Naive B cell (primary cell): ENCODE measurements around the gene MUCL3. TPM values are rescaled to one million over a fixed set of nuclear protein-coding genes. Genes with fewer than 3 reads are reported as not detected.

Experiments
- ATAC-seq, 2 donors: fragments of 150-1000 bp; cut with Tn5 transposase; 2 replicates each; pipeline ENCODE4 v1.10.0; 2021; ENCODE audit warnings: low read depth in 2 of 2, mild to moderate bottlenecking in 2 of 2, moderate library complexity in 2 of 2
- DNase-seq: peaks from one replicate; pipeline ENCODE4 v3.0.0; 2022
- H3K27ac Mint-ChIP-seq, 6 donors: one replicate each; pipeline ENCODE4 v1.8.0; 2020 to 2022; ENCODE audit warnings: mild to moderate bottlenecking in 6 of 6, mixed read lengths in 6 of 6, moderate library complexity in 5 of 6, inconsistent platforms in 2 of 6
- H3K27me3 Mint-ChIP-seq, 3 donors: one replicate each; pipeline ENCODE4 v1.8.0; 2021 to 2022; ENCODE audit warnings: mixed read lengths in 3 of 3, mild to moderate bottlenecking in 1 of 3
- H3K36me3 Mint-ChIP-seq, 2 donors: one replicate each; pipeline ENCODE4 v1.8.0; 2020 to 2022; ENCODE audit warnings: mixed read lengths in 2 of 2, inconsistent platforms in 1 of 2, mild to moderate bottlenecking in 1 of 2
- H3K4me1 Mint-ChIP-seq, 3 donors: one replicate each; pipeline ENCODE4 v1.8.0; 2020 to 2022; ENCODE audit warnings: mixed read lengths in 3 of 3, inconsistent platforms in 1 of 3, mild to moderate bottlenecking in 1 of 3, moderate library complexity in 1 of 3
- H3K4me3 Mint-ChIP-seq, 8 donors: one replicate each; pipeline ENCODE4 v1.8.0; 2020 to 2022; ENCODE audit warnings: mild to moderate bottlenecking in 8 of 8, mixed read lengths in 8 of 8, moderate library complexity in 8 of 8, inconsistent platforms in 2 of 8
- H3K9me3 Mint-ChIP-seq, 7 donors: one replicate each; pipeline ENCODE4 v1.8.0; 2020 to 2022; ENCODE audit warnings: mixed read lengths in 7 of 7, mild to moderate bottlenecking in 5 of 7, inconsistent platforms in 2 of 7, moderate library complexity in 1 of 7
- polyA plus RNA-seq, 6 donors: library from polyadenylated mRNA; unstranded; fragments of 300-500 nt; fragmentation: Illumina TruSeq; gene quantifications; one replicate each; pipeline ENCODE4 v1.2.3, GENCODE V29; 2021; ENCODE audit warnings: low read depth in 6 of 6

Gene MUCL3
- polyA plus RNA-seq = not detected

GRCh38 chr6:30940361-30940986 is at the start of gene MUCL3:
MUCL3 (plus strand) TSS chr6:30940973; CDS start chr6:30941000, 27 bp downstream.
- Mint-ChIP-seq H3K4me1 (peaks cover 5 to 9% (median 6%) of the 10 kb centered on the region in 3 donors), H3K9me3 (no peaks in the 10 kb centered on the region), H3K36me3 (no peaks in the 10 kb centered on the region), H3K4me3 (peak within 1 kb of the TSS in 1 of 8 donors; percentile 38), H3K27me3 (peaks cover 37 to 93% (median 78%) of the 10 kb centered on the region in 3 donors), H3K27ac (peak within 1 kb of the TSS in 2 of 6 donors; percentile 61 to 76)
- DNase-seq = no peak
- no peak for ATAC-seq

- ATAC-seq (no peak), DNase-seq (no peak)
- no peaks in the 10 kb centered on the region for H3K9me3 Mint-ChIP-seq
- H3K36me3 Mint-ChIP-seq = peaks cover 13 to 46% of the 10 kb centered on the region in 2 donors
- H3K4me1 Mint-ChIP-seq = peaks cover 18 to 32% (median 24%) of the 10 kb centered on the region in 3 donors
- no peak overlapping the region for H3K4me3 Mint-ChIP-seq
- no peaks in the 10 kb centered on the region for H3K27me3 Mint-ChIP-seq
- H3K27ac Mint-ChIP-seq = no peak overlapping the region
Observed at GRCh38 chr6:30891450-30891723, 49.4 kb upstream of the MUCL3 start.

- H3K9me3 Mint-ChIP-seq = no peaks in the 10 kb centered on the region
- no peaks in the 10 kb centered on the region for H3K27me3 Mint-ChIP-seq
- DNase-seq (no peak), ATAC-seq (no peak)
- H3K4me3 Mint-ChIP-seq = peak overlapping the region in 1 of 8 donors; percentile 64
- peaks cover 13 to 46% of the 10 kb centered on the region in 2 donors for H3K36me3 Mint-ChIP-seq
- peaks cover 12 to 27% (median 18%) of the 10 kb centered on the region in 3 donors for H3K4me1 Mint-ChIP-seq
- no peak overlapping the region for H3K27ac Mint-ChIP-seq
Observed at GRCh38 chr6:30891816-30892538, 48.8 kb upstream of the MUCL3 start.

GRCh38 chr6:30893001-30893591 is 47.7 kb upstream of the MUCL3 start:
- Mint-ChIP-seq H3K9me3 (no peaks in the 10 kb centered on the region), H3K27me3 (no peaks in the 10 kb centered on the region), H3K27ac (no peak overlapping the region), H3K36me3 (peaks cover 13 to 47% of the 10 kb centered on the region in 2 donors), H3K4me3 (no peak overlapping the region), H3K4me1 (peaks cover 6 to 26% (median 11%) of the 10 kb centered on the region in 3 donors)
- ATAC-seq (no peak), DNase-seq (no peak)

GRCh38 chr6:30893666-30894065 is 47.1 kb upstream of the MUCL3 start:
- Mint-ChIP-seq H3K4me1 (peaks cover under 1 to 20% (median 10%) of the 10 kb centered on the region in 3 donors), H3K9me3 (no peaks in the 10 kb centered on the region), H3K27me3 (no peaks in the 10 kb centered on the region), H3K36me3 (peaks cover 9 to 53% of the 10 kb centered on the region in 2 donors), H3K27ac (no peak overlapping the region), H3K4me3 (no peak overlapping the region)
- ATAC-seq = no peak
- no peak for DNase-seq

GRCh38 chr6:30894381-30894780 is 46.4 kb upstream of the MUCL3 start:
- DNase-seq (no peak), ATAC-seq (no peak)
- Mint-ChIP-seq H3K27me3 (no peaks in the 10 kb centered on the region), H3K27ac (no peak overlapping the region), H3K36me3 (peaks cover 9 to 55% of the 10 kb centered on the region in 2 donors), H3K4me1 (peaks cover 0 to 20% (median 10%) of the 10 kb centered on the region in 3 donors), H3K9me3 (no peaks in the 10 kb centered on the region), H3K4me3 (no peak overlapping the region)

- ATAC-seq = no peak
- Mint-ChIP-seq H3K27ac (peak overlapping the region in 1 of 6 donors; percentile 28), H3K4me1 (peaks cover 0 to 20% (median 7%) of the 10 kb centered on the region in 3 donors), H3K4me3 (no peak overlapping the region), H3K36me3 (peaks cover 9 to 50% of the 10 kb centered on the region in 2 donors), H3K27me3 (no peaks in the 10 kb centered on the region), H3K9me3 (no peaks in the 10 kb centered on the region)
- DNase-seq = no peak
Observed at GRCh38 chr6:30894935-30895334, 45.8 kb upstream of the MUCL3 start.

GRCh38 chr6:30895343-30895742 is 45.4 kb upstream of the MUCL3 start:
- Mint-ChIP-seq H3K36me3 (peaks cover 9 to 45% of the 10 kb centered on the region in 2 donors), H3K9me3 (no peaks in the 10 kb centered on the region), H3K27me3 (no peaks in the 10 kb centered on the region), H3K4me3 (no peak overlapping the region), H3K27ac (peak overlapping the region in 1 of 6 donors; percentile 28), H3K4me1 (peaks cover 0 to 18% (median 3%) of the 10 kb centered on the region in 3 donors)
- no peak for DNase-seq
- ATAC-seq = no peak

GRCh38 chr6:30896541-30896940 is 44.2 kb upstream of the MUCL3 start:
- Mint-ChIP-seq H3K27me3 (no peaks in the 10 kb centered on the region), H3K36me3 (peaks cover 9 to 42% of the 10 kb centered on the region in 2 donors), H3K27ac (peak overlapping the region in 1 of 6 donors; percentile 7), H3K9me3 (no peaks in the 10 kb centered on the region), H3K4me3 (no peak overlapping the region), H3K4me1 (peaks cover 0 to 15% (median 8%) of the 10 kb centered on the region in 3 donors)
- DNase-seq = no peak
- ATAC-seq = no peak

- Mint-ChIP-seq H3K4me1 (peaks cover 8 to 20% (median 16%) of the 10 kb centered on the region in 3 donors), H3K4me3 (no peak overlapping the region), H3K27me3 (no peaks in the 10 kb centered on the region), H3K36me3 (peaks cover 5 to 35% of the 10 kb centered on the region in 2 donors), H3K9me3 (no peaks in the 10 kb centered on the region), H3K27ac (no peak overlapping the region)
- ATAC-seq (no peak), DNase-seq (no peak)
Observed at GRCh38 chr6:30897882-30898281, 42.9 kb upstream of the MUCL3 start.

- DNase-seq (no peak), ATAC-seq (no peak)
- no peaks in the 10 kb centered on the region for H3K9me3 Mint-ChIP-seq
- no peaks in the 10 kb centered on the region for H3K27me3 Mint-ChIP-seq
- H3K27ac Mint-ChIP-seq = peak overlapping the region in 2 of 6 donors; percentile 15 to 96
- peaks cover 5 to 31% of the 10 kb centered on the region in 2 donors for H3K36me3 Mint-ChIP-seq
- H3K4me3 Mint-ChIP-seq = peak overlapping the region in 1 of 8 donors; percentile 15
- H3K4me1 Mint-ChIP-seq = peaks cover 11 to 28% (median 17%) of the 10 kb centered on the region in 3 donors
Observed at GRCh38 chr6:30898750-30899360, 41.9 kb upstream of the MUCL3 start.

- H3K4me1 Mint-ChIP-seq = peaks cover 10 to 30% (median 11%) of the 10 kb centered on the region in 3 donors
- peaks cover 0 to 13% of the 10 kb centered on the region in 2 donors for H3K36me3 Mint-ChIP-seq
- no peaks in the 10 kb centered on the region for H3K9me3 Mint-ChIP-seq
- peak overlapping the region in 1 of 6 donors; percentile 7 for H3K27ac Mint-ChIP-seq
- DNase-seq = no peak
- H3K27me3 Mint-ChIP-seq = no peaks in the 10 kb centered on the region
- H3K4me3 Mint-ChIP-seq = peak overlapping the region in 1 of 8 donors; percentile 5
- ATAC-seq = no peak
Observed at GRCh38 chr6:30900863-30901417, 39.8 kb upstream of the MUCL3 start.

GRCh38 chr6:30901436-30901835 is 39.3 kb upstream of the MUCL3 start:
- no peak overlapping the region for H3K4me3 Mint-ChIP-seq
- no peak for ATAC-seq
- no peak overlapping the region for H3K27ac Mint-ChIP-seq
- H3K9me3 Mint-ChIP-seq = no peaks in the 10 kb centered on the region
- peaks cover 0 to 10% of the 10 kb centered on the region in 2 donors for H3K36me3 Mint-ChIP-seq
- no peaks in the 10 kb centered on the region for H3K27me3 Mint-ChIP-seq
- peaks cover 8 to 31% (median 11%) of the 10 kb centered on the region in 3 donors for H3K4me1 Mint-ChIP-seq
- no peak for DNase-seq
